DMS53 (cell line): ENCODE measurements around the gene SFMBT1.

Experiments
- DNase-seq: peaks from one replicate; lab custom pipeline; 2025; lab: John Stamatoyannopoulos, UW

The SFMBT1 gene

DNA sequence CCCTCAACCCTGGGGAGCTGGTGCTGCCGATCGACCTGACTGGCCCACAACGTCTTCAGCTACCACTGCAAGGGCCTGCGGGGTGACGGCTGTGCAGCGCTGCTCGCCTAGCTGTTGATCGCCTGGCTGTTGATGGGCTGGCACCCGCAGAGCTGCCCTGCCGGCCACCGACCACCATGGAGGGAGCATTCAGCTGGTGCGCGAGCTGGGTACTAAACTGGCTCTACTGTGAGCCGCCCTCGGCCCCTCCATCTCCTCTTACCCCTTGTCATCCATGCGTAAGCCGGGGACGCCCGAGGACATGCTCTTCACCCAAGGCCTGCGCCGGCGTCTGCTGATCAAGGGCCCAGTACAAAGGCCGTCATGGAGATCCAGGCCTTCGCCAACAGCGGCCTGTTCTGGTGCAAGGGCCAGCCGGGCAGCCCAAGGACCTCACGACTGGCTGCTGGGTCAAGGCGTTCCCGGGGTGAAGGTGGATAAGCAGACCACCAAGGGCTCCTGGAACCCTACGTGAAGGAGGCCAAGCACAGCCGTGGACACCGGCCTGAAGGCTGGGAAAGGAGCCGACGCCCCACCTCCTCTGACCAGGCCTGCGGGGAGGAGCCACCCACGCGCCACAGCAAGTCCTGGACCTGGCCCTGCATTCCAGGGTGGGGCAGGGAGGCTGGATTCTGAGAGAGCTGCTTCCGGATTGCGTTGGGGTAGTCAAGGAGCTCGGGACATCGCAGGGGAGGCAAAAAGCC lies 46.9 kb downstream of the SFMBT1 start:
- no peak for DNase-seq

- DNase-seq: no peak
Observed at GRCh38 chr3:52990637-52991036, 55.2 kb downstream of the SFMBT1 start.

DNA sequence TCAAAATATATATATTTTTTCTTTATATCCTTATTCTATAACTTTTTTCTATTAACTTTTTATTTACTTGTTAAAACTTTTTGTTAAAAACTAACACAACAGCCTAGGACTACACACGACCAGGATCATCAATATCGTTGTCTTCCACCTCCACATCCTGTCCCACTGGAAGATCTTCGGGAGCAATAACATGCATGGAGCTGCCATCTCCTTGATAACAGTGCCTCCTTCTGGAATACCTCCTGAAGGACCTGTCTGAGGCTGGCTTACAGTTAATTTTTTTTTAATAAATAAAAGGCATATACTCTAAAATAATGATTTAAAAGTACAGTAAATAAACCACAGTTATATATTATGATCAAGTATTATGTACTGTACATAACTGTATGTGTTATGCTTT lies 58.9 kb downstream of the SFMBT1 start:
- no peak for DNase-seq

DNA sequence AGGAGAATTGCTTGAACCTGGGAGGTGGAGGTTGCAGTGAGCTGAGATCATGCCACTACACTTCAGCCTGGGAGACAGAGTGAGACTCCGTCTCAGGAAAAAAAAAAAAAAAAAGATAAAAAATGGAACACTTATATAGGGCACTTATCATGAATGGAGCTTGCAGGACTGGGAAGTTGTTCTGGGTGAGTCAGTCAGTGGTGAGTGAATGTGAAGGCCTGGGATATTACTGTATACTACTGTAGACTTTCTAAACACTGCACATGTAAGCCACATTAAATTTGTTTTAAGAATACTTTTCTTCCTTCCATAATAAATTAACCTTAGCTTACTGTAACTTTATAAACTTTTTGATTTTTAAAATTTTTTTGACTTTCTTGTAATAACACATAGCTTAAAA lies 59.8 kb downstream of the SFMBT1 start:
- DNase-seq: no peak

DNA sequence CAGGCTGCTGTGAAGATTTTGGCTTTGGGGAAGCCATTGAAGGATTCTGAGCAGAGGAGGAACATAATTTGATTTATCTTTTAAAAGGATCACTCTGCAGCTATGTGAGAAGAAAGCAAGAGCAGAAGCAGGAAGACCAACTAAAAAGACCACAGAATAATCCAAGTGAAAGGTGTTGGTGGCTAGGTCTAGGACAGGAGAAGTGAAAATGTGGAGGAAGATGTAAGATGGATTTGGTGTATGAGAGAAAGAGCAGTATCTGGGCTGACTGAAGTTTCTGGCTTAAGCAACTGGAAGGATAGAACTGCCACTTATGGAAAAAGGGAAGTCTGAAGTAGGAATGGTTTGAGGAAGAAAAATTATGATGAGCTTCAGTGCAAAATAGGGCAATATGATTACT lies 62.0 kb downstream of the SFMBT1 start:
- DNase-seq: no peak

GRCh38 chr3:52983336-52983807 lies 62.5 kb downstream of the SFMBT1 start:
- no peak for DNase-seq

DNA sequence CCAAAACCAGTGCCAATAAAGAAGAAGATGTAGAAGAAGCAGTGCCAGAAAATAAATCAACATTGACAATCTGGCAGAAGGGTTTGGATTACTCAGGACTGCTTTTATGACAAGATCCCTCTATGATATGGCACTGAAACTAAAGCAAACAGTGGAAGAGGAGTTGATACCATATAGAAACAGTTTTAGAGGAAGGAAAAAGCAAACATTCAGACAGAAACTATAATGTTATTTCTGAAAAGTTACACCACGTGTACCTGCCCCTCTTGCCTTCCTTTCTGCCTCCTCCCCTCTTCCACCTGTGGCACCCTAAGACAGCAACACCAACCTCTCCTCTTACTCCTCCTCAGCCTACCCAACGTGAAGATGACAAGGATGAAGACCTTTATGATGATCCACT lies 63.0 kb downstream of the SFMBT1 start:
- DNase-seq: no peak

GRCh38 chr3:52979190-52979983 lies 66.5 kb downstream of the SFMBT1 start:
- DNase-seq: no peak

DNA sequence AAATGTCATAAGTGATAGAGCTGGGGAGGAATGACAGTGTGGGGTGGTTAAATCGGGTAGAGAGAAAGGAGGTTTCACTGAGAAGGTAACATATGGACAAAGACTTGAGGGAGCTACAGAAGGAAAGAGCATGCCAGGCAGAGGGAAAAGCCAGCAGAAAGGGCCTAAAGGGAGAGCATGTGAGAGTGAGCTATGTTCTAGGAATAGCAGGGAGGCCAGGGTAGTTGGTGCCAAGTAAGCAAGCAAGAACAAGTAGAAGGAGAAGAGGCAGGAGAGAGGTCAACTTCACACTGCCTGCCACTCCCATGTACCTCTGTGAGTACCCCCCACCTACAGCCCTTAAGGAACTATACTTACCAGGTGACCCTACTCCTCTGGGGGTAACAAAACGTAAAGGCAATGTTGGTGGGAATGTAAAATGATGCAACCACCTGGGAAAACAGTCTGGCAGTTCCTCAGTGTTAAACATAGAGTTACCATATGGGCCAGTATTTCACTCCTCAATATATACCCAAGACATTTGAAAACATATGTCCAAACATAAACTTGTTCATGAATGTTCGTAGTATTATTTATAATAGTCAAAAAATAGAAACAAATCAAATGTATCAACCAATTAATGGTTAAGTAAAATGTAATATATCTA lies 67.6 kb downstream of the SFMBT1 start:
- DNase-seq: no peak

DNA sequence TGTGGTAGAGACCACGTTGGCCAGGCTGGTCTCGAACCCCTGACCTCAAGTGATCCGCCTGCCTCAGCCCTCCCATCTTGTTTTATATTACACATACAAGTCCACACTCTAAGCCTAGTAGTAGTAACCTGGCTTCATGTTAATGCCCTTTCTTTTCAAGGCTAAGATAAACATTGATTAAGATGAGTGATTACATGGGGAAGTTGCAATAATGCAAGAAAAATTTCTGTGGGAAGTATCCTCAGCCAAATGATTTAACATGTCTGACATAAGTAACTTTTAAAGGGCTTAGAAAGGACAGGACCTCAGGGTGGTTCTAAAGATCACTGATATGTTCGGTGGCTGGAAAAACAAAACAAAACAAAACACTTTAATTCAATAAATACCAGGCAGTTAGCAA lies 72.1 kb downstream of the SFMBT1 start:
- DNase-seq: no peak

DNA sequence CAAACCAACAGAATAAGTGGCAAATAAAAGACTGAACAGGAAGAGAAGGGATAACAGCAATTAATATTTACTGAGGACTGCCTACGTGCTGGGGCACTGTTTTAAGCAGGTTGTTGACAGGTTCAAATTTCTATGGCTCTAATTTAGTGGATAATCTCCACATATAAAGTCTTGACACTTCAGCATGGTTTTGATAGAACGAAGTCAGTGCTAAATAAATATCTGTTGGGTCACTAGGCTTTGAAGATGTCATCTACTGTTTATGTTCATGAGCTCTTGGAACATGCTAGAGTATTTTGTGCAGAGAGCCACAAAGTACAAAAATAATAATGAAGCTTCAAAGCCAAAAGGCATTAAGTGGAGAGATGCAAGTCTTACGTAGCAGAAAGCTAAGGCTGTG lies 74.0 kb downstream of the SFMBT1 start:
- no peak for DNase-seq

GRCh38 chr3:52967398-52967797 lies 78.5 kb downstream of the SFMBT1 start:
- DNase-seq: no peak

DNA sequence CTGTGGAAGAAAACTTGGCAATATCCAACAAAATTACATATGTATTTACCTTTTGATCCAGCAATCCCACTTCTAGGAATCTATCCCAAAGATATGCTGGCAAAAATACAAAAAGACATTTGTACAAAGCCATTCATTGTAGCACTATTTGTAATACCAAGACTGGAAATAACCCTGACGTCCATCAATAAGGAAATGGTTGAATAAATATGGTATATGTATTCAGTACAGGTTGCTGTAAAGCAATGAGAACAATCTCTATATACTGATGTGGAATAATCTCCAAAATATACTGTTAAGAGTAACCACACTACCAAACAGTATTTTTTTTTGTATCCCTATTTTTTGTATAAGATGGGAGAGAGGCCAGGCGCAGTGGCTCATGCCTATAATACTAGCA lies 83.7 kb downstream of the SFMBT1 start:
- DNase-seq: no peak

DNA sequence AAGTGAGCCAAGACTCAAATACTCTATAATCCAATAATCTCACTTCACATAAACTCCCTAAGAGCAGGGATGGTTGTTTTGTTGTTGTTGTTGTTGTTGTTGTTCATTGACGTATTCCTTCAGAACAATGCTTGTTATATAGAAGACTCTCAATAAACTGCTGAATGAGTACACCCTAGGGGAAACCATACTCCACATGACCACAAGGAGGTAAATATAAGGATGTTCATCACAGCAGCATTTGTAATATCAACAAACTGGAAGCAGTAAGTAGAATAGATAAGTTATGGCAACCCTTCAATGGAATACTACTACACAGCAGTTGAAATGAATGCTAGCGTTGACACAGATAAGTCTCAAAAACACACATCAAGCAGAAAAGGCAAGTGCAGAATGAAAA lies 86.1 kb downstream of the SFMBT1 start:
- no peak for DNase-seq

- DNase-seq: no peak
Observed at GRCh38 chr3:52939600-52939999, 106.3 kb downstream of the SFMBT1 start.

- DNase-seq: peak; percentile 56
Observed at GRCh38 chr3:52934630-52935530, 111.0 kb downstream of the SFMBT1 start.

DNA sequence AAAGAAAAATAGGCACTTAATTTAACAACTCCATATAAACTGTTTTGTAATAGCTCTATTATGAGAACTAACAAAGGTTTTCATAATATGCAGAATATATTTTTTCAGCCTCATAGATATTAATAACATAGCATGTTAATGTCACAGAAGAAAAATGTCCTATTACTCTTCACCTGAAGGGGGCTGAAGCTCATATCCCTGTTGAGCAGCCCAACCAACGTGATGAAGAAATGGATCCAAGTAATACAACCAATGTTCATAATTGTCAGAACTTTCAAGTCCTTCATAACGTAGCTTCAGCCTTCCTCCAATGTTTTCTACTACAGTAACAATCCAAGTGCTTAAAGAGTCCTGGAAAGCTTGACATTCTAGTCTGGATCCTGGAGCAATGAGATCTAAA lies 114.0 kb downstream of the SFMBT1 start:
- DNase-seq: no peak

DNA sequence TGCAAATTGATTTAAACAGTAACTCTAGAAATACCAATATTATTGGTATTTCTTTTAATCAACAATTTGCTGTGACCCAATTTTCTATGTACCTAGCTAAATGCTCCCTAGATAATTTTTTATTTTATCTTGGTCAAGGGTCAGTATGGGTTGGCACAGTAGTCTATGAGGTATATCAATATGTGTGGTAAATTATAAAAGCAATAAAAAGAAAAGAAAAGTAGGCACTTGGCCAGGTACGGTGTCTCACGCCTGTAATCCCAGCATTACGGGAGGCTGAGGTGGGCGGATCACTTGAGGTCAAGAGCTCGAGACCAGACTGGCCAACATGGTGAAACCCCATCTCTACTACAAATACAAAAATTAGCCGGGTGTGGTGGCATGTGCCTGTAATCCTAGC lies 114.5 kb downstream of the SFMBT1 start:
- no peak for DNase-seq

GRCh38 chr3:52930748-52931147 lies 115.1 kb downstream of the SFMBT1 start:
- no peak for DNase-seq

GRCh38 chr3:52926554-52926953 lies 119.3 kb downstream of the SFMBT1 start:
- no peak for DNase-seq

- DNase-seq: no peak
Observed at GRCh38 chr3:52925405-52926313, 120.2 kb downstream of the SFMBT1 start.
